Glutamatergic neuron (in vitro differentiated cells): ENCODE measurements around the gene EFCAB14. TPM values are rescaled to one million over a fixed set of nuclear protein-coding genes. Genes with fewer than 3 reads are reported as not detected.
A peak's percentile ranks its signal among the peaks of the same experiment; 100 is the strongest.
"Not testable (repeated sequence)": the region's sequence is repeated elsewhere in the genome, so short reads cannot be mapped to it uniquely, and the experiment has no call there.

ENCODE experiments used
- DNase-seq: peaks from one replicate; pipeline ENCODE4 v3.0.0; 2022
- H3K27ac Mint-ChIP-seq: one replicate; pipeline ENCODE4 v1.8.0; 2020; ENCODE audit warnings: mild to moderate bottlenecking, mixed read lengths, inconsistent platforms; ENCODE audit not compliant: unreplicated experiment
- H3K27me3 Mint-ChIP-seq: one replicate; pipeline ENCODE4 v1.8.0; 2020; ENCODE audit warnings: mild to moderate bottlenecking, moderate library complexity, mixed read lengths, inconsistent platforms; ENCODE audit not compliant: unreplicated experiment
- H3K36me3 Mint-ChIP-seq: one replicate; pipeline ENCODE4 v1.8.0; 2020; ENCODE audit warnings: mild to moderate bottlenecking, mixed read lengths, inconsistent platforms; ENCODE audit not compliant: unreplicated experiment
- H3K4me1 Mint-ChIP-seq: one replicate; pipeline ENCODE4 v1.8.0; 2020; ENCODE audit warnings: mild to moderate bottlenecking, low read depth, mixed read lengths, inconsistent platforms; ENCODE audit not compliant: unreplicated experiment
- H3K4me3 Mint-ChIP-seq: one replicate; pipeline ENCODE4 v1.8.0; 2020; ENCODE audit warnings: mild to moderate bottlenecking, mixed read lengths, inconsistent platforms; ENCODE audit not compliant: unreplicated experiment
- H3K9me3 Mint-ChIP-seq: one replicate; pipeline ENCODE4 v1.8.0; 2020; ENCODE audit warnings: mild to moderate bottlenecking, moderate library complexity, mixed read lengths, inconsistent platforms; ENCODE audit not compliant: unreplicated experiment
- CTCF ChIP-seq: fragments of 200-600 bp; sonication (generic); IDR thresholded peaks from one replicate; pipeline ENCODE4 v1.5.0; 2021; ENCODE audit not compliant: partially characterized antibody, unreplicated experiment
- total RNA-seq: library from RNA; stranded (reverse); fragmentation: NEBNext Ultra II Directional; extraction: Animal tissue kit (Norgen Biotek cat#: 25700); gene quantifications from one replicate; pipeline ENCODE4 v1.2.1, GENCODE V29; 2021; ENCODE audit not compliant: unreplicated experiment

EFCAB14 gene
- total RNA-seq, 1 donor from 2014 or later: 18.8 TPM

DNA sequence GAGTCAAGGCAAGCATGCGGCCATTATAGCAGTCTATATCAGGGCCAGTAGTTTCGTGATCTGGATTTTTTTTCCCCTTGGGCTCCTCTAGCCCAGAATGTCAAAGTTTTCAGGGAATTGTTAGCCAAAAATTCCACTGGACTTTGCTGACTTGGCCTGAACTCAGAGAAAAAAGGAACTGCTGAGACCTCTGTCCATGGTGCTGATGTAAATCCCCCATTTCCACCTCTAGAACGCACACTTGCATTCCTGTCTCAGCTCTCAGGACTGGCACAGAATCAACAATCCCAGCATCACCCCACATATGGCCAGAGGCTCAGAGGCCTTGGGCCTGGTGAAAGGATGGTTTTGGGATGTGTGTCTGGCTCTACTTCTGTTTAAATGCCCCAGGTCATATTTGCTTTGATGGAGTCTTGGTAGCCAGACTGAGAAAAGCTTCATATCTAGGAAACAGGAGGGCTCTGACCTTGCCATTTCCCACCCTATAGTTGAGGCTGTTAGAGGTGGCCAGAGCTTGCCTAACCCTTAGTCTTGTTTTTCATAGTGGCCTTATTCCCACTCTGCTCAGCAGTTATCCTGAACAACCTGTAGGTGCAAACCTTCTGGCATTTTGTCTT lies 16.9 kb upstream of the EFCAB14 start:
- Mint-ChIP-seq H3K9me3 (no peaks in the 10 kb centered on the region), H3K27me3 (peaks cover 5% of the 10 kb centered on the region), H3K4me1 (no peaks in the 10 kb centered on the region), H3K4me3 (no peak overlapping the region), H3K27ac (no peak overlapping the region), H3K36me3 (no peaks in the 10 kb centered on the region)
- TF ChIP-seq CTCF: no peak
- DNase-seq: no peak

- not testable (repeated sequence) for DNase-seq
Measured at GRCh38 chr1:46728327-46728873, 9.5 kb upstream of the EFCAB14 start.

DNA sequence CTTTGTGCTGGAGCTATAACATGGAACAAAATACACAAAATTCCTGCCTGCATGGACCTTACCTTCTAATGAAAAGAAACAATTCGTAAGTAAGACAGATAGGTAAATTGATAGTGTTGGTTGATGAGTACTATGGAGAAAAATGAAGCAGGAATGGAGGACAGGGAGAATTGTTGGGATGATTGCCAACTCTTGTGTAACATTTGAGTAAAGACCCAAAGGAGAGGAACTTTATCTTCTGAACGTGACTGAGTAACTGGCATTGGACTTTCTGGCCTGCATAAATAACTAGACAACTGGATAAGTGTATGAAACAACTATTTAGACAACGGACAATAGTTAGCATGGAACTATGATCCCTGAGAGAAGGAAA lies 6.8 kb upstream of the EFCAB14 start:
- TF ChIP-seq CTCF: no peak
- Mint-ChIP-seq H3K4me3 (no peak overlapping the region), H3K27ac (no peak overlapping the region), H3K27me3 (no peaks in the 10 kb centered on the region), H3K9me3 (peaks cover 2% of the 10 kb centered on the region), H3K36me3 (no peaks in the 10 kb centered on the region), H3K4me1 (peaks cover 2% of the 10 kb centered on the region)
- no peak for DNase-seq

More at GRCh38 chr1:46728327-46728873, 9.5 kb upstream of the EFCAB14 start:
- H3K9me3 Mint-ChIP-seq, H3K4me1 Mint-ChIP-seq, H3K27me3 Mint-ChIP-seq, H3K4me3 Mint-ChIP-seq, H3K27ac Mint-ChIP-seq, H3K36me3 Mint-ChIP-seq: not testable (repeated sequence)

GRCh38 chr1:46724991-46725735 lies 6.2 kb upstream of the EFCAB14 start:
- H3K27me3 Mint-ChIP-seq: no peaks in the 10 kb centered on the region
- H3K36me3 Mint-ChIP-seq: no peaks in the 10 kb centered on the region
- H3K9me3 Mint-ChIP-seq: peaks cover under 1% of the 10 kb centered on the region
- DNase-seq: peak; percentile 64
- peaks cover 2% of the 10 kb centered on the region for H3K4me1 Mint-ChIP-seq
- no peak overlapping the region for H3K4me3 Mint-ChIP-seq
- TF ChIP-seq CTCF: peak; percentile 64
- H3K27ac Mint-ChIP-seq: peak overlapping the region; percentile 87

GRCh38 chr1:46723901-46724300 lies 5.0 kb upstream of the EFCAB14 start:
- Mint-ChIP-seq H3K4me3 (no peak overlapping the region), H3K4me1 (peaks cover 2% of the 10 kb centered on the region), H3K9me3 (no peaks in the 10 kb centered on the region), H3K36me3 (no peaks in the 10 kb centered on the region), H3K27ac (no peak overlapping the region), H3K27me3 (no peaks in the 10 kb centered on the region)
- TF ChIP-seq CTCF: no peak
- DNase-seq: no peak
